CD4-positive, alpha-beta T cell treated with Interleukin-6 at 100 ng/mL for 8 hours (primary cell): ENCODE measurements around the gene GRIK1.

Experiments
- DNase-seq: peaks from one replicate; pipeline ENCODE4 v3.0.0-alpha.2; 2020; ENCODE audit warnings: mixed read lengths, low spot score

GRIK1 gene

DNA sequence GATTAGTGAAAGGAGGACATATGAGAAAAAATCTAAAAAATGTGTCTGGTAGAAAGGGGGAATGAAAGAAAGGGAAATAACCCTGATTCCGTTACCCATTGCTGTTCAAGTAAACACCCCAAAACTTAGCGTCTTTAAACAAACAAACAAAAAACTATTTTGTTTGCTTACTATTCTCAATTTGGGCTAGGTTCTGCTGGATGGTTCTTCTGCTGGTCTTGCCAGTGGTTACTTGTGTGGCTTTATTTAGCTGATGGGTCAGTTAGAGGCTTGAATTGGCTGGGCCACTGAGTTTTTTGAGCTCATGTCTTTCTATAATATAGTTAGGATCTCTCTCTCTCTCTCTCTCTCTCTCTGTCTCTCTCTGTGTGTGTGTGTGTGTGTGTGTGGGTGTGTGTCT lies 112.1 kb downstream of the GRIK1 start:
- no peak for DNase-seq

- no peak for DNase-seq
Measured at GRCh38 chr21:29827236-29827635, 112.6 kb downstream of the GRIK1 start.

DNA sequence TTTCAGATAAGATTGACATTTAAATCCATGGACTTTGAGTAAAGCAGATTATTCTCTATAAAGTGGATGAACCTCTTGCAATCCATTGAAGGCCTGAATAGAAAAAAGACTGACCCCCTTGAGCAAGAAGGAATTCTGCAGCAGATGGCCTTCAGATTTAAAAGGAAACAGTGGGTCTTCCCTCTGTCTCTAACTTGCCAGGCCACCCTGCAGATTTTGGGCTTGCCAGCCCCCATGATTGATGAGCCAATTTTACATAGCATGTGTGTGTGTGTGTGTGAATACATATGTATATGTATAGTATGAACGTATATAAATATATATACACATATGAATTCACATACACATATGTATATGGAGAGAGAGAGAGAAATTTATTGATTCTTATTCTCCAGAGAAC lies 113.4 kb downstream of the GRIK1 start:
- DNase-seq: no peak

DNA sequence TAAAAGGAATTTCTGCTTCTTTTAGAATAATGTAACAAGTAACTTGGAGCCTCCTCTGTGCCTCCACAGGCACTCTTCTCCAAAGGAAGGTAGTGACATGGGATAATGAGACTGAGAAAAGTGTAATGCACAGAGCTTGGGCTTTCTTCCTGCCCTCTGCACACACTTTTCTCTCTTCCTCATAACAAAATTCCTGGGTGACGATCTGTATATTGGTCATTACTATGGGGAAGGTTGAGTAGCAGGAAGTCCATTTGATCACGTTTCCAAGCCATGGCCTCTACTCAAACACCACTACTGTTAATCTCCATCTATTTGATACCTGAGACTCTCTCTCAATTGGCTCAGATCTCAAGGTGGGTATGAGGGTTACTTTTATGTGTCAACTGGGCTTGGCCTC lies 113.9 kb downstream of the GRIK1 start:
- DNase-seq: no peak

- DNase-seq: no peak
Measured at GRCh38 chr21:29825345-29825744, 114.5 kb downstream of the GRIK1 start.

DNA sequence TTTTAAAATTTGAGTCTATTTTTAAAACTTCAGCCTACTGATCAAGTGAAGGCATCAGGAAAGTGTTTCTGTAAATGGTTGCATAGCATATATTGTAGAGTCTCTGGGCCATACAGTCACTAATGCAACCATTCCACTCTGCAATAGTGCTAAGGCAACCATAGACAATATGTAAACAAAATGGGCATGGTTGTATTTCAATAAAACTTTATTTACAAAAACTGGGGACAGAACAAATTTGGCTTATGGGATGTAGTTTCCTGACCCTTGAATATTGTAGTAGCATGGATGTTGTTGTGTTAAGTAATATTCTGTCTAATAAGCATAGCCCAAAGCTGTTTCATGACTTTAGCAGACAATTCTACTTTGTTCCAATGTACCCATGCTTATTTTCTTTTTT lies 117.7 kb downstream of the GRIK1 start:
- no peak for DNase-seq

GRCh38 chr21:29821230-29821629 lies 118.6 kb downstream of the GRIK1 start:
- no peak for DNase-seq

DNA sequence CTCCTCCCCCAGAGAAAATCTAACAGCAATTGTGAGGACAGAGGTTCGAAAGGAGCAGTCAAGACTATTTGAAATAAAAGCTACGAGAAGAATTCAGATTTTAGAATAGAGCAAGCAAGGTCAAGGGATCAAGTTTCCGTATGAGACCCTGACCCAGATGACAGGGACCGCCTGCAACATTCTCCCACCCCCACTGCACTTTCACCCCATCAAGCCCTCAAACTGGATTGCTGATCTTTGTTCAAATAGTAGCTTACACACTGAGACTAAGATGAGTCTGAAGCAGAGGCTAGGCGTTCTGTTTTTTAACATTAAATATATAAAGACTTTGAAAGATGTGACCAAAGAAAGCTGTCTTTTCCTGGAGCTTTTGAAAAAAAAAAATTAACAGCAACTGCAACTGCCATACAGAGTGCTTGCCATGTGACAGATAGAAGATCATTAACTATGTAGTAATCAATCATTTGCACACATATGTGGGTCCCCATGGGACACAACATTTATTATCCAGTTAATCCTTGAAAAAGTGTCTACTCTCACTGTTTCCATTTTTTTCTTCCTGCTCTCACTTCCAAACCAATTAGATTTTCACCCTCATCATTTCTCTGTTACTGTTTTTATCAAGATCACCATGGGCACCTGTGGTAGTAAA lies 120.0 kb downstream of the GRIK1 start:
- DNase-seq: no peak

DNA sequence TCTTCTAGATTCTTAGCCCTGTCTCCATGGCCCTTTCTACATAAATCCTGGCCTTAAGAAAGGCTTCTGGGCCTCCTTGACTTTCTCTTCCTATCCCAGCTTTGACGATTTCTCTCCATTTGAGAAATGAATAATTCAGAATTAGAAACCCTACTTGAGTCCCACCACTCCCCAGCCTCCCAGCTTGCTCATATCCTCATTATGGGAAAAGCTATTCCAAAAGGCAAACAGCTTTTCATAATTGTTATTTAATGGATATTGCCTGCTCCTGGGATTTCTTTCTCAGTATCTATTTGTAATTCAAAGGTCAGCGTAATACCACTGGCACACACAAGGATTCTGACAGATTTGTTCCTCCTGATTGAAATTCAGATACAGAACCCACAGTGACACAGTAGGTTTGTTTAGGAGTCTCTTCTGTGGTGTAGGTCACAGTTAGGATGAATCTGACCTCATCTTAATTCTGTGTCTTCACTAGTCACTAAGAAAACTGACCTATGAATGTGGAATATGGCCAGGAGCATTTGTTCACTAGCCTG lies 121.3 kb downstream of the GRIK1 start:
- no peak for DNase-seq

DNA sequence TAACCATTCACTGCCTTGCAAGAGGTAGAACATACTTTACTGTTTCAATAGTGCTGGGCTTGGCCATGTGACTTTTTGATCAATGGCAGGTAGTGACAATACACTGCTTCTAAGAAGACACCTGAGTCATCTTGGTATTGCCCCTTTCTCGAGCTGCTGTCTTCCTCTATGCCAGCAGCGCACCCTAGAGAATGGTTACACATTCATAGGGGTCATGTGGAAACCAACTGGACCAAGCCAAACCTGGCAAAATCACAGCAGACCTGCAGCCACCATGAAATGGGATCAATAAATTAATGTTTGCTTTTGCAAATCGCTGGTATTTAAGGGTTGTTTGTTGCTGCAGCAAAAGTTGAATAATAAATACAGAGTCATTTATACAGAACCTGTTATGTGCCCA lies 122.3 kb downstream of the GRIK1 start:
- no peak for DNase-seq

- no peak for DNase-seq
Measured at GRCh38 chr21:29812947-29813346, 126.8 kb downstream of the GRIK1 start.

DNA sequence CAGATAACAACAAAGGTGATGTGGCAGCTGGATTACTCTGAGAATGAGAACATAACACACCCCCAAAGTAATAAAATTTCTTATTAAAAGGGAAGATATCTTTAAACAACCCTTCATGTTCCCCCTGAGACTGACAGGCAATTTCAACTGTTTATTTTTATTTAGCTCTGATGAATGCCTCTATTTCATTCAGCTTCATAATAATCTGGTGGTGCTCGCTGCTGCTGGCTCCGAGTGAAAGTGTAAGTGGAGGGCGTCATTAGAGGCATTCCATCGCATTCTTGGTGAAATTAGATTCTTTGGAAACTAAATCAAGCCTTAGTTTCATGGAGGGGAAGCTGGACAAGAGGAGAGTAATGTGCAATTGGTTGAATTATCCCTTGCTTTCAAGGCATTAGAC lies 128.9 kb downstream of the GRIK1 start:
- DNase-seq: no peak

- DNase-seq: no peak
Measured at GRCh38 chr21:29808153-29808552, 131.6 kb downstream of the GRIK1 start.

DNA sequence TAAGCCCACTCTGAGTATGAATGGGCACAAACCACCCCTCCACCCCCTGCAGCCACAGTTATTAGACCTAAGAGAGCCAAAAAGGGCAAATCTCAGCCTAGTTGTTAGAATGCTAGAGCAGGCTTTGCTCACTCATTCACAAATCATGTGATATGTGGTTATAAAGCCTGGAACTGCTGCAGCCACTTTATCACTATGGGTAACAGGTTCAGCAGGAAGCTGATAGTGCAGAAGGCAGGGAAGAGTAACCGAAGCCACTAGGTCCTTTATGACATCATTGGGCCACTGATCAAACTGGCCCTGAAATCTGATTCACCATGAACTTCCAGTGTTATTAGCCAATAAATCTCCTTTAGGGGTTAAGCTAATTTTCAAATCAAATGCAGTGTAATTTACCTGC lies 134.7 kb downstream of the GRIK1 start:
- no peak for DNase-seq

DNA sequence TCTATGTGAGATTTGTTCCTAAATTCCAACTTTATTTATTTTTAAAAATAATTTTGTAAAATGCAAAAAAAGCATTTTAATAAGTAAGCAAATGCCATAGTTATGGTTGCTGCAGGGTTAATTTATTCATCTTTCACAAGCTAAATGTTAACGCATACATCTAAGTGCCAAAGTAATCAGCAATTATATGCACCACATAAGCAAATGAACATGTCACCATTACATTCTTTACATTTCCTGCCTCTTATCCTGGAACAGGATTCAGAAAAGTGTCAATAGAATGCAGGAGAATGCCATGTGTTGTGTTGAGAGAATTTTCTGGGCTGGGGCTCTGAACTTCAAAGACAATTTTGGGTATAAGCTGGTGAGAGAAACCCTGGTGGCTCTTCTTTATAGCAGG lies 136.6 kb downstream of the GRIK1 start:
- DNase-seq: no peak

DNA sequence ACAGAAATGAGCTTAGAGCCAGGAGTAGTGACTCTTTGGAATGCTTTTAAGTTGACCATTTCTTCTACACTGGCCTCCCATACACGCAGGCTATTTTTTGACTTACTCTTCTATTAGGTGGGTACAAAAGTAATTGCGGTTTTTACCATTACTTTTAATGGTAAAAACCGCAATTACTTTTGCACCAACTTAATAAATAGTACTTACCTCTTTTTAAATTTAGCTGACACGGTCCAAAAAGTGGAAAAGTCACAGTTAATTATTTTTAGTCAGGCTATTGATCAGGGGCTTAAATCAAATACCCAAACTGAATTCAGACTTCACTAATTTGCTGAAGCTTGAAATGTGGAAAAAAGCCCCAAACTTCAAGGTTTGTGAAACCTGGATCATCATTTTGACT lies 138.7 kb downstream of the GRIK1 start:
- no peak for DNase-seq

DNA sequence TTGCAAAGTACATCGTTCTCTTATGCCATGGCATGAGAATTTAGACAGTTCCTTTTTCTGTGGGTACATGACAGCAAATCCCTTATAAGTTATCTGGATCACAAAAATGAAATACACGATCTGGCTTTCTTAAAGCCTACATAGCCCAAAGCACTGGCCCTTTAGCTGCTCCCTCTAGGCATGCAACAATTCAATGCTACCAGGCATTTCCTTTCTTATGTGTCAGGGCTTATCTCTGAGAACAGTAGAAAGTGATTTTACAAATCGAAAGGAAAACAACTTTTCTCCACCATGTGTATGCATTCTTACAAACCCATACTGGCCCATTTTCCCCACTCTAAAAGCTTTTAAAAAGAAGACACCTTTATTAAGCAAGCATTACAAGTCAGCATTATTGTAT lies 139.7 kb downstream of the GRIK1 start:
- DNase-seq: no peak

DNA sequence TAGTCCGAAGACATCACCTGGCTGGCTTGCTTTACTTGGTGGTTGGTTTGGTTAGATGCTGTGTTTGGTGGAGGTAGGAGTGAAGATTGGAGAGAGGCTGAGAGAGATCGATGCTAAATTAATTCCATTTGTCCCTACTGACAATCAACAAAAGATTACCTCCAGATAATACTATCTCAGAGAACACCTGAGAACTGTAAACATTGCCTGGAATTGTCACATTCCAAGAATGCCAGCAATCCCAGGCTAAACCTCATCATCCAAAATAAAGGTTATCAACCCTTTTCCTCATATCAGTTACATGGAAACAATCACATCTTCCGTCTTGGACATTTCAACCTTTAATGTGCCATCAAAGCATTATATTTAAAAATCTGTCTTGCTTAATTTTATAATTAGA lies 141.0 kb downstream of the GRIK1 start:
- DNase-seq: no peak

- no peak for DNase-seq
Measured at GRCh38 chr21:29797155-29797554, 142.6 kb downstream of the GRIK1 start.

DNA sequence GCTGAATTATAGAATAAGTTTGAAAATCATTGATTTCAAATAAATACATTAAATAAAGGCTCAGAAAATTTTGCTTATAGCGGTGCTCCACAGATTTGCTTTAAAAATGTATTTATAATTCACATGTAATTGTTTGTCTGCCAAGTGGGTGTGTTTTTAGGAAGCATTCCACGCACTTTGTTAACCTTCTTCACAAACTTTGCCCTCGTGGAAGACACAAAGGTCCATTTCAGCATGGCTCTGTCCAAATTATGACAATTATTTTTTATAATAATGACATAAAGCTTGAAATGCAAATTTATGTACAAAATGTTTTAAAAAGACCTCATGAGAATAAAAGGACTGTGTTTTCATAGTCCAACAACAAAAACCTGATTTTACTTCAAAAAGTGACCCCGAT lies 146.1 kb downstream of the GRIK1 start:
- no peak for DNase-seq

- DNase-seq: no peak
Measured at GRCh38 chr21:29789393-29789792, 150.4 kb downstream of the GRIK1 start.

DNA sequence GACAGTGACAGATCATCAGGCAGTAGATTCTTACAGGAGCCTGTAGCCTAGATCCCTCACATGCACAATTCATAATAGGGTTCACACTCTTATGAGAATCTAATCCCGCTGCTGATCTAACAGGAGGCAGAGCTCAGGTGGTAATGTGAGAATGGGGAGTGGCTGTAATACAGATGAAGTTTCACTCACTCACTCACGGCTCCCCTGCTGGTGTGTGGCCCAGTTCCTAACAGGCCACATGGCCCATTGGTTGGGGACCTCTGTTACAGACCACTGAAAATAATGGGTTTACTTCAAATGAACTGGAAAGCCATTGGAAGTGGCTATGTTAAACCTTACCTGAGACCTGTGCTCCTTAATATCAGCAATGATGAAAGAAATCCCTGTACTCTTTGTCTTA lies 151.0 kb downstream of the GRIK1 start:
- DNase-seq: no peak

DNA sequence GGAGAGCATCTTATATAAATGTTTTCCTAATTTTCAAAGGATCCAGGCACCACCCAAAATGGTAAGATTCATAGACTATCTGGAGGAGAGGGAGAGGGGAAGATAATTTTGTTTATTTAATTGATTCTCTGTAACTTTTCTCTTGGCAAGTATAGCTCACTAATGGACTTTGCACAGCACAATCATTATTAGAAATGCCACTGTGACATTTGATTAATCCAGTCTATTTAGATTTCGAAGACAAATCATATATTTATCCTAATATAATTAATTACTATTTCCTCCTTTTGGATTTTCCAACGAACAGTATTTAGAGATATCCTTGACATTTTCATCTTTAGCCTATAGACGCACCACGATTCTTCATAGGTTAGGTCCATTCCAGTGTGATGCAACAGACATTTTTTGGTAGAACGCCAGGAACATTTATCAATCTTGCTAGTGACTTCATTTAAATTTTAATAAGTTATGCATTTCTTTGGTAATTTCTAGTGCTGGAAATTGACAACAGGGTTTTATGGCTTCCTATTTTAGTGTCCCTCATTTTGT lies 152.4 kb downstream of the GRIK1 start:
- no peak for DNase-seq
